Stimulated activated CD8-positive, alpha-beta memory T cell treated with anti-CD3 and anti-CD28 coated beads, Interleukin-7, amount 100 ng/mL, for 4 hours (primary cell): ENCODE measurements around the gene RAMP3.
"Not testable (repeated sequence)": the region's sequence is repeated elsewhere in the genome, so short reads cannot be mapped to it uniquely, and the experiment has no call there.

Source experiments
- DNase-seq, 2 donors: peaks; one replicate each; pipeline ENCODE4 v3.0.0-alpha.2; 2020; ENCODE audit warnings: low read depth in 2 of 2

The RAMP3 gene

DNA sequence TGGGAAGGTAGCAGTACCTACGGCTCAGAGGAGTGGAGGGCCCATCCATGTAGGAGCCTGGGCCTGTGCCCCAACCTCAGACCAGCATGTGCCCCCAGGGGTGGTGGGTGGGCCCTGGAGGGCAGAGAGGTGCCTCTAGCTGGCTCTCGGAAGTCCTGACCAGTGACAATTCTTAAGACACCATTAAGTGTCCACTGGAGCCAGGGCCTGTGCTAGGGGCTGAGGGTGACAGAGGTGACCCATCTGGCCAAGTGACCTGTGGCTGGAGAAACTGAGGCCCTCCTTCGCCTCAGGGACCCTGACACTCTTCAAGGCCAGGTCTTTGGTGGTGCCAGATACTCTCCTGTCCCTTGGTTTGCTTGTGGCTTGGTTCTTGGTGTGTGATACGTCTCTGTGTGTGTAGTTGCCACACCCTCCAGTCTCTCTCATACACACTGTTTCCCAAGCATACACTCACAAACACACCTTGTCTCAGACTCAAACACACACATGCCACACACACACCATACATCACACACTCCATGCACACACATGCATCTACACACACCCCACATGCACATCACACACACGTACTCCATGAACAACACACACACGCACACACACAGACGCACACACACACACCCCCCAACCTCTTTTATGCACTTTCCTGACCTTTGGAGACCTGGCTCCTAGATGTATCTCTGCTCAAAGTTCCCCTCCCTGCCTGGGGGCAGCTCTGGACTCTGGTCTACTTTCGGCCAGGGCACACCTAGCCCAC, 897 bp upstream of the RAMP3 start:
- no peak for DNase-seq

DNA sequence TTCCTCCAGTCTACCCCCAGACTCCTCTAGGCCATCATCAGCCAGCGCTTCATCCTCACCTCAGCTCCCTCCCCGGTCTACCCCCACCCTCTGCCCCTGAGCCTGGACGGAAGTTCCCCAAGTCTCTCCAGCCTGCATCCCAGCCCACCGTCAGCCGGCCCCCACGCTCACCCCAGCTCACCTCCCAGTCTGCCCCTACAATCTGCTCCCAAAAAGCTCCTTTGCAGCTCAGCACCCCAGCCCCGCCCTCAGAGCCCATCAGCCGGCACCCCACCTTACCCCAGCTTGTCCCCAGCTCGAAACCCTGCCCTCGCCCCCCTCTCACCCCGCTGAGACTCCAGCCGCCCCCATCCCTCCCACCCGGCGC, 322 bp upstream of the RAMP3 start:
- no peak for DNase-seq

DNA sequence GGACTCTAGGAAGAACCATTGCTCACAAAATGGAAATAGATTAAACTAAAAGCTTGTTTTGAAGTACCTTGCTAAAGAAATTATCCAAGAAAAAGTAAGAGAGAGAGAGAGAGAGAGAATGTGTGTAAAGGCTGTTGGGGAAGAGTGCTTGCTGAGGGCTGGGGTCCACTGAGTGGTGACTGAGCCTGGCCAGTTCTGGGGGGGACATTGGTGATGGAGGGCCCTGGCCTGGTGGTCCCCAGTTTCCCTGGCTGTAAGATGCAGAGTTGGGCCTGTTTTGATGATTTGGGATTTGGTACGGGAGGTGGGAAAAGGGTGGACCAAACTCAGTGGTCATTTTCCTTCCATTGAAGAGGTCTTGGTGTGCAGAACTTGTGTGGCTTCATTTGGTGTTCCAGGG, 880 bp downstream of the RAMP3 start:
- DNase-seq, result no peak

DNA sequence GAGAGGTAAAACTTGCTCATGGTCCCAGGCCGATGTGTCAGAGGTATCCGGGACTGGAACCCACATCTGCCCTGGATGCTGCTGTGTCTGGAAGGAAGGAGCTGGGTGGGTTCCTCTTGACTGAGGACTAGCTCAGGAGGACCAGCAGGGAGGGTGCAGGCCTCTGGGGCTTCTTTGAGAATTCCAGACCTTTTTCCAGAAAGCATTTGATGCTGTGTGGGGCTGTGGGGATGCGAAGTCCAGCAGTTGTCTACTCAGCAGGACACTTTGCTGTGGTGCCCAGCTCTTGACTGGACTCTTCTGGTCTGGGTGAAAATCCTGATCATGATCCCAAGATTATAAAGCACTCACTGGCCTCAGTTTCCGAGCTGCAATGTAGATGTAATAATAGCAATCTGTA, 1.7 kb downstream of the RAMP3 start:
- DNase-seq, result no peak

DNA sequence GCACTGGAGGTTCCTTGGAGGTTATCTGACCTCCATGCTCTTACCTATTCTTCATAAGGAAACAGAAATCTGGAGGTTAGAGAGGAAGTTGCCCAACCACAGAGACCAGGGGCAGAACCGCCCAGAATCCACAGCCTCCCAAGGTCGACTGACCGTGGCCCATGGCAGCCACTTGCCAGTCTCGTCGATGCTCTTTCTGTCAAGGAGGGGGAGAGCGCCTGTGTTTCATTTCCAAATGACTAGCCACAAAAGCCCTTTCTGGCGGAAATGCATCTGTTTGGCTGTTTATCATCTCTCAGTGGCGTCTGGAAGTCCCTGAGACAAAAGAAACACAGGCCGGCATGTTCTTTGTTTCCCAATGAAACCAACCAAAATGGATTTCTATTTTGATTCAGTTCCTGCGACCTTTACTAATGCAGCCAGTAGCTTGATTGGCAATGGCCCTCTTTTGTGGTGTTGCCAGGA, 2.9 kb downstream of the RAMP3 start:
- no peak for DNase-seq

GRCh38 chr7:45161138-45161537, 3.5 kb downstream of the RAMP3 start:
- DNase-seq, result no peak

DNA sequence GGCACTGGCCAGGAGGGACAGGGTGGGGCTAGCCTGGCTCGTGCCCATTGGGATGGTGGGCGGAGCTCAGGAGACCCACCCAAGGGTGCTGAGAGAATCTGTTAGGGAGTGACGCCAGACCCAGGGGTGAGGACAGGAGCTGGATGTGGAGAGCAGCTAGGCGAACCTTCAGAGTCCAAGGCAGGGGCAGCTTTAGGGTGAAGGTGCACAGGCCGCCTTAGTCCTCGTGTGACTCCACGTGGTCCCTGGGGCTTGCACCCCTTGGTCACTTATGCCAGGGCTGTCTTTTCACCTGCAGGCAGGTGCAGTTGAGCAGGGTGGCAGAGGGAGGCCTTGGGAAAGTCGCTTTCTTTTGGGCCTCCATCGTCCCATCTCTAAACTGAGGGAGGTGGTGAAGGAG, 4.3 kb downstream of the RAMP3 start:
- no peak for DNase-seq

GRCh38 chr7:45162311-45162845, 4.8 kb downstream of the RAMP3 start:
- no peak for DNase-seq

GRCh38 chr7:45162943-45163691, 5.5 kb downstream of the RAMP3 start:
- DNase-seq, result no peak

DNA sequence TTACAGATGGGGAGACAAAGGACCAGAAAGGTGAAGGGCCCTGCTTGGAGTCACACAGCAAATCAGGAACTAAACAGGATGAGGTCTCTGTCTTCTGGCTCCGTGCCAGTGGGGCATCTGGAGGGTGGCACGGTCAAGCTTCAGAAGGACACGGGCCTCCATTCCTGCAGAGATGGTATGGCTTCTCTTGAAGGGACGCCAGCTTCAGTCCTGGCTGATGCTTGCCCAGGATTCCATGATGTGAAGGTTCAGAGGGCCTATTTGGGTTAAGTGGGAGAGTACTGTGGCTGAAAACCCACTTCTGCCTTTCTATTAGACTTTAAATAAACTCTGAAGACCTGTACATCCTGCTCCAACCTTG, 6.1 kb downstream of the RAMP3 start:
- no peak for DNase-seq

DNA sequence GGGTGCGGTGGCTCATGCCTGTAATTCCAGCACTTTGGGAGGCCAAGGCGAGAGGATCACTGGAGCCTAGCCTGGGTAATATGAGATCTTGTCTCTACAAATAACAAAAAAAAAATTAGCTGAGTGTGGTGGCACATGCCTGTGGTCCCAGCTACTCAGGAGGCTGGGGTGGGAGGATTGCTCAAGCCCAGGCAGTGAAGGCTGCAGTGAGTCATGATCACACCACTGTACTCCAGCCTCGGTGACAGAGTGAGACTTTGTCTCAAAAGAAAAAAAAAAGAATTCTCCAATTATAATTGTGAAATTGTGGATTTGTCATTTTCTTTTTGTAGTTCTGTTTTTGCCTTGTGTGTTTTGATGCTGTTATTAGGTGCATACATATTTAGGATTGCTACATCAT, 6.7 kb downstream of the RAMP3 start:
- DNase-seq, result not testable (repeated sequence)

DNA sequence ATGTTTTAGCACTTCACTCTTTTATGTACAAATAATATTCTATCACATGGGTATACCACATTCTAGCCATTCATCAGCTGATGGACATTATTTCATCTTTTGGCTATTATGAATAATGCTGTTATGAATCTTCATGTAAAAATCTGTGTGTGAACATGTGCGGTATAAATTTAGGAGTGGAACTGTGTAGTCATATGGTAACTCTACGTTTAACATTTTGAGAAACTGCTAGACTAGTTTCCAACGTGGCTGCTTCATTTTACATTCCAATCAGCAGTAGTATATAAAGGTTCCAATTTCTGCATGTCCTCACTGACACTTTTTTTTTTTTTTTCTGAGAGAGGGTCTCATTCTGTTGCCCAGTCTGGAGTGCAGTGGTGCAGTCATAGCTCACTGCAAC, 8.3 kb downstream of the RAMP3 start:
- no peak for DNase-seq

GRCh38 chr7:45171946-45172345, 14.4 kb downstream of the RAMP3 start:
- DNase-seq, result no peak

DNA sequence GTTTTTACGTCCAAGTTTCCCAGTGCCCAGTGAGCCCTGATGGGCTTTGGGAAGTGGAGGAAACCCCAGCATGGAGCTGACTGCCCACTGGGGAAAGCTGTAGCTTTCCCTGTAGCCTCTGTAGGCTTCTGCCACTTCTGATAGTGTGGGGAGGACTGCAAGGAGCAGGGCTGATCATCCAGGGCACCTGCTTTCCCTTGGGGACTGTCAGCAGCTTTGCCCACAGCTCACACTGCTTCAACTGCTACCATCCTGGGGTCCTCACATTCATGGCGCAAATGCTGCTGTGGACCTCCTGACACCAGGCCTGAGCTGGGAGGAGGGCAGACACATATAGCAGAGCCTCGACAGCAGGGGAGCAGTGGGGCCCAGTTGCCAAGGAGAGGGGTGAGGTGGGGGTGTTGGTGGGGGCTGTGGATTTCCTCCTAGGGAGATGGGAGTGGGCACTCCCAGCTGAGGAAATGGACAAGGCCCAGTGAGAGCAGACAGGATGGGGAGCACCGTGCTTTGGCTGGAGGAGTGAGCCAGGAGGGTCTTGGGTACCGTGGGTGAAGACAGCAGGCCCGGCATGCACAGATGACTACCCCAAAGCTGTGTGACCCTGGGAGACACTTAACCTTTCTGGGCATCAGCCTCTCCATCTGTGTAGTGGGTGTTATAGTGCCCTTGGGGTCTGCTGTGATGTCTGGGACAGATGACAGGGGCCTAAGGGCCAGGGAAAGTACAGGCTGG, 16.2 kb downstream of the RAMP3 start:
- no peak for DNase-seq

DNA sequence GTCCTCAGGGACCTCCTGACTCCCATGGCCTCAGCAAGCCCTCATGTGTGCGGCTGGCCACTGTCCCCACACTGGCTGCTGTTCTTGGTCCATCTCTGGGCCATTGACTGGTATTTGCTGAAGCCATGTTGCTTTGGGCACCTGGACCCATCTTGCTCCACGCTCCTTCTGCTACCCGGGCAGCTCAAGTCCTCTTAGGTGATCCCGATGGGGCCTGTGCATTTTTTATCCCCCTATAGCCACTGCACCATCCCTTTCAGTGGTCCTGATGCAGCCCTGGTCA, 16.7 kb downstream of the RAMP3 start:
- DNase-seq, result no peak

- no peak for DNase-seq
These were observed 17.6 kb downstream of the RAMP3 start for GRCh38 chr7:45174966-45175765.

DNA sequence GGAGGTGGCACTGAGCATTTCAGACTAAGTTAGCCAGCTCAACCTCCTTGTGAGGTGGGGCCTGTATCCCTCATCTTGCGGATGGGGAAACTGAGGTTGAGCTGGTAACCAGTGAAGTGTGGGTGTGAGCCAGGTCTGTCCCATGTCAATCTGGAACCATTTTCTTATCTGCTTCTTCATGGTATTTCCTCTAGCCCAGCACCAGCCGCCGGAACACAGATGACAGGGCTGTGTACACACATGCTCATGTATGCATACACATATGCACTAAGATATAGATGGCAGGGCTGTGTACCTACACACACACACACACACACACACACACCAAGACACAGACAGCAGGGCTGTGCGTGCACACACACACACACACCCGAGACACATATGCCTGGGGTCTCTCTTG, 18.5 kb downstream of the RAMP3 start:
- DNase-seq, result no peak

DNA sequence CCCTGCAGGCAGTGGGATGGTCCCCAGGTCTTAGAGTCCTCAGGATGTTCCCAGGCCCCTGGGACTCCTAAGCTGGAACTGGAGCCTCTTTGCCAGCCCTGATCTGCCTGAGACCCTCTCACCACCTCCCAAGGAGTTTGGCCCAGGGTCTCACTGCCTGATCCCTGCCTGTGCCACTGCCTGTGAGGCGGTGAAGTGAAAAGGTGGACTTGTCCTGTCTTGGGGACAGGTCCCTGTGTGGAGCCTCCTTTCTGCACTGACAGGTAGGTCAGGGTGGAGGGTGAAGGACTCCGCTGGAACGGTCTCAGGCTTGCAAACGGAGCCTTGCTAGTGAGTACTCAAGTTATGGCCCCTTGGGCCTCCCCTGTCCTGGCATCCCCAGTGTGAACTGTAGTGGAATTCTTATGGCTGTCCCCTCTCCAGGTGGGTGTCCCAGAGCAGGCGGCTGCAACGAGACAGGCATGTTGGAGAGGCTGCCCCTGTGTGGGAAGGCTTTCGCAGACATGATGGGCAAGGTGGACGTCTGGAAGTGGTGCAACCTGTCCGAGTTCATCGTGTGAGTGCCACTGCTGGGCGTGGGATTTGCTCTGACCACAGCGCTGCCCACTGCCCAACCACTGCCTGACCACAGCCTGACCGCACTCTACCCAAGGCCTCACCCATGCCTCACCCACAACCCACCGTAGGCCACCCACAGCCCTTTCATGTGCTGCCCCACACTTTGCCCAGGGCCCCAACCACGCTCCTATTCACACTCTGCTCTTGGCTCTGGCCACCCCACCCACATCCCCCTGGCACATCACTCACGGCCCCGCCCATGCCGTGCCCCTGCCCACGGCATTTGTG, 19.5 kb downstream of the RAMP3 start:
- no peak for DNase-seq

- no peak for DNase-seq
These were observed 20.2 kb downstream of the RAMP3 start for GRCh38 chr7:45177801-45178200.

- DNase-seq, result no peak
These were observed 20.9 kb downstream of the RAMP3 start for GRCh38 chr7:45178241-45179225.
